LoVo (cell line): ENCODE results near the gene PDE4D.
"Not testable (repeated sequence)": the region's sequence is repeated elsewhere in the genome, so short reads cannot be mapped to it uniquely, and the experiment has no call there.

ENCODE experiments used
- DNase-seq: peaks from one replicate; pipeline ENCODE4 v3.0.0-alpha.2; 2016; ENCODE audit warnings: low spot score

Gene PDE4D

DNA sequence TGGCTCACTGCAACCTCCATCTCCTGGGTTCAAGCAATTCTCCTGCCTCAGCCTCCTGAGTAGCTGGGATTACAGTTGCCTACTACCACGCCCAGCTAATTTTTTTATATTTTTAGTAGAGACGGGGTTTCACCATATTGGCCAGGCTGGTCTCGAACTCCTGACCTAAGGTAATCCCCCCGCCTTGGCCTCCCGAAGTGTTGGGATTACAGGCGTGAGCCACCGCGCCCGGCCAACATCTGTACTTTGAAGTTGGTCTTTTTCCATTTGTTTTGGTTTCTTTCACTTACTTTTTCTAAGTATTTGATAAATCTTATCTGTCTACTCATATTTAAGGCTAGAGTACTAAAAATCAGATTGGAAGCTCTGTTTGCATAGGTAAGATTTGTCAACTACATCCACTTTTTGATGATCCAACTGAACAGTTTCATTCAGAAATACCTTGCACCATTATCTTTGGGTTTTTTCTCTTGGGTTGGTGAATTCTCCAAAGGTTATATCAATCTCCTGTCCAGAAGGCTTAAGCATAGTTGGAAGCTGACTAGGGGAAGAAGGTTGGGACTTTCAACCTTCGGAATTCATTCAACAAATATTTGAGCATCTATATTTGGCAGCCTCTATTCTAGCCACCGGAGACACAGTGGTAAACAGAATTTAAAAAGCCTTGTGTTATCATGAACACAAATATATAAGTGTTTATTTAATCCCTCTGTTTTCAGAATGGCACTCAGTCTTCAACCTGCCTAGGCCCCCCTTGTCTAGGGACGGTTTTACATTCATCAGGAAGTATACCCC is 821.6 kb downstream of the PDE4D start:
- no peak for DNase-seq

DNA sequence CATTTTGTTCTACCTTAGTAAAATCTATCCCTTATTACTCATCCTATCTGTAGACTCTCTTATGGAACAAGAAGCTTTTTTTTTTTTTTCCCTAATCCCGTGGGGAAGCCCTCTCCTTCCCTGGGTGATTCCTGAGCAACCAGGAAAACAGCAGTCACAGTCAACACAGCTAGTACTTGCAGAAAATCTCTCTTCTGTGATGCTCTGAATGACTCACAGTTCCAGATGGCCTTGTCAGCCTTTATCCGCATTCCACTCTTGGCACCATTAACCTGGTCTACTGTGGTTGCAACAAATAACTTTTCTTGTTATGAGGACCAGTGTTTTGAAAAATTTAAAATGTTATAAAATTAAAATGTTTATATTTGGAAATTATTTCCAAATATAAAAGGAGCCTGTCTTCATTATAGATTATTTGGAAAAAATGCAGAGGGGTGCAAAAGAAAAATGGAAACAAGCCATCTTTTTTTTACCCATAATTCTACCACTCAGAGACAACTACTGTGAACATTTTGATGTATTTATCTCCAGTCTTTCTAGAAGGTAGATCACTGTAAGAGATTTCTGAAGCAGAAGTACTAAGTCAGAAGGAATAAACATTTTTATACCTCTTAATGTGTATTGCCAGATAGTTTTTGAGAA is 824.0 kb downstream of the PDE4D start:
- DNase-seq: no peak

DNA sequence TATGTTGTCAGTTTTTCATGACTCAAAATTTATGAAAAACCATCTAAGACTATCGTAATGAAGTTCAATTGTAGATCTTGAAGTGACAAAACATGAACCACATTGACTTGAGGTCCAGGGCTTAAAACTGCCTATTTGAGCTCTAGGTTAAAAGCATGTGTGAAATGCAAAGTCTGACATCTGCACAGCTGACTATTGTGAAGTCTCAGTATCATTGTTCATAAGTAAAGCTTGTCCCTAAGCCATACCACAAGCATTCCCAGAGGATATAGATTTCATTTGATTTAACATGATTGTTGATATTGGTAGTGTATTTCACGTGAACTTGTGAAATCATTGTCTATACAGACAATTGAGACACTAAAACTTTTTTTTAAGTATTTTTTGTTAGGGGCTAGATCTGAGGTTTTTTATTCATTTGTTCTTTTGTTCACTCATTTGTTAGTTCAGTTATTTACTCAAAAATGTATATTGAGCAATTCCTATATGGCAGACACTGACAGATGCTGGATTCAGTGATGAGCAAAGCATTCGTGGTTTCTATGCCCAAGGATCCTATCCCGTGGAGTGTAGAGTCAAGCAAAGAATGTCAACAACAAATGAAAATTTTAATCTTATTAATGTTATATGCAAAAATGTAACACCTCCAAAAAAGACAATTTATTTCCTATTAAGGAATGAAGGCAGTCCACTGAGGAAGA is 825.4 kb downstream of the PDE4D start:
- no peak for DNase-seq

GRCh38 chr5:59066367-59067163 is 827.0 kb downstream of the PDE4D start:
- no peak for DNase-seq

DNA sequence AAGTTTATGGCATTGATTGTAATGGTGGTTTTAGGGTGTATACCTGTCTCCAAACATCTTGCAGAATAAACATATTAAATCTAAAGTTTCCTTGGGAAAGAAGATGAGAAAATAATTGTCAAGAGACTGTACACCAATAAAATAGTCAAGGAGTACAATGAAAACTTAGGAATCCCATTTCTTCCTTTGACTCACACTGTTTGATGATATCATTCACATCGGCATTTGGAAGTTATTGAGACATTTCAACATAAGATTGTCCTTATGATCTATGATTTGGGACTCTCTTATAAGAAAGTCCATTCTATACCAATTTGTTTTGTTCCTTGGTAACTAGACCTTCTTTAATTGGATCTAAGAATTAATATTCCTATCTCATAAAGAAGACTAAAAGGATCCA is 828.0 kb downstream of the PDE4D start:
- no peak for DNase-seq

- DNase-seq: no peak
These were observed 829.2 kb downstream of the PDE4D start for GRCh38 chr5:59064293-59064692.

DNA sequence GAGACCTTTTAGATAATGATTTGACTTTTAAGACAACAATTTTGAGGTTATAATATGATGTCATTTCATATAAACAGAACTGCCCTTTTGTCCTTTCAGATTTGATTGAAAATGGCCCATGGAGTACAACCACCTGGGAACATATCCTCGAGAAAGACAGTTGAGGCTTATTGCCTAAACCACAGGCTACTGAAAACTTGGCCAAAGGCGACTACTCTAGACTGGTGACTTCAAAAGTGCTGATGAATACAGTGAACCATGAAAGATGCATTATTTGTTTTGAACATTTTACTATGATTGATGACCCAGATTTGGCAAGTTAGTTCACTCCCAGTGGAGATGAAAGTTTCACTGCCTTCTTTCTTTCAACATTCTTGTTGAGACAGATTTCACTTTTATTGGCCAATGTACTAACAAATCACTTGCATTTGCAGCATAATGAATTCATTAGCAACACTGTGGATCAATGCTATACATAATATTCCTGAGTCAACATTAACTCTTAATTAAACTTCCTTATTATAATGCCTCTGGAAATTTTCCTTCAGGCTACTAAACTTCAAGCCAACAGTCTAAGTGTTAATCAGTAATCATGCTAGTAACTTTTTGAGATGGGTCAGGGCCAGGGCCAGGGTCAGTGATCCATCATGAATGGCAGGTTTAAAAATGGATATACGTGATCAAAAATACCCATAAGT is 830.4 kb downstream of the PDE4D start:
- DNase-seq: no peak

DNA sequence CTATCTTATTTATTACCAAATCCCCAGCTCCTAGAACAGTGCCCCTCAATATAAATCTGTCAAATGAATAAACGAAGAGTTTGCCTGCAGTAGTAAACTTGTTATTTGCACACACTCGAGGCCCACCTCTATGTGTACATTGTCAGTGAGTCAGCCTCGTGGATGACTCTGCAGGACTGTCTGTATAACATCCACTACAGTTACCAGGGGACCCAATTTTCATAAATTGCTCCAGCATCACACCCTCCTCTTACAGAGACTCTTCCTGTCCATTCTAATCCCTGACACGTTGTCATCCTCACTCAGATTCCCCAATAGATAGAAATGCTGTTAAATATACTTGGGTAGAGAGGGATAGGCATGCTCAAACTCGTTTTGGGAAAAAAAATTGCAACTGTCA is 832.1 kb downstream of the PDE4D start:
- DNase-seq: no peak

DNA sequence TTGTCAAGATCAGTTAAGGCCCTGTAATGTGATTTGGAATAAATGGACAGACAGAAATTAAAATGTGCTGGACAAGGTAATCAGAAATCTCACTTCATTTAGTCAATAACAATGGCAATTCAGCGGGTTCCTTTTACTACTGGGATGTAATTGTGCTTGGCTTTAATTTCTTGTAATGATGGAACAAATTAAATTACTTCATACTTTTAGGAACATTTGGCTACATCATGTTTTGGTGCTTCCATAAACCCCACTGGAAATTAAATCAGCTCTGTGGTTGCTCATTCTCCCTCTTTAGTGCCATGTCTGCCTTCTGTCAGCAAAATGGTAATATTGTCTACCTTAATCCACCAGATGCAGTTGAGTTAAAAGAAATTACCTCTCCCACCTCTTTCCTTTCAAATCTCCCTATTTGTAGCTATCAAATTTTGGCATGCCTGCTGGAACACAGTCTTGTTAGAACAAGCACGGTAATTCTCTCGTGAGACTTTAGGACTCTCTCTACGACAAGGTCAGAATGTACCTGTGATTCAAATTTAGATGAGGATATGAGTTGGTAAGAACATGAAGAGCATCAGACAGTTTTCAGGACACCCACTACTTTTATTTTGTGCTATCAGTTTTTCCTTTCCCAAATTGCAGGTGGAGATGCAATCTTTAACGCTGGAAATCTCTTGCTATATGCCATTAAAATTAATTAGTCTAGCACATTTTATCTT is 834.4 kb downstream of the PDE4D start:
- DNase-seq: no peak

DNA sequence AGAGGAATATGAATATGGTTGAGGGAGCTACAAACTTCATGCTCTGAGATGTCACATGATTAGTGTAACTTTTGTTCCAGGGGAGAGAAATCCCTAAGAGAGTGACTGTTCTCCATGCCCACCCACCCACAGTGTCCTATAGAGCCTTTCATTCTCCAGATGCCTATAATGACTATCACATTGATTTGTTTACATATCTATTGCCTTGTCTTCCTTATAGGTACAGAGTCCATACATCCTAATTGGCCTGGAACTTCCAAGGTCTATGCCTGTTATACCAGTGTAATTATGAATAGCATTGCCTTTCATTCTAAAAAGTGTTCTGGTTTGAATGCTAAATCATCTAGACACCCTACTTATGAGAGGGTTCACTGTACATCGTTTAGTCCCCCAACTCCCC is 835.3 kb downstream of the PDE4D start:
- no peak for DNase-seq

DNA sequence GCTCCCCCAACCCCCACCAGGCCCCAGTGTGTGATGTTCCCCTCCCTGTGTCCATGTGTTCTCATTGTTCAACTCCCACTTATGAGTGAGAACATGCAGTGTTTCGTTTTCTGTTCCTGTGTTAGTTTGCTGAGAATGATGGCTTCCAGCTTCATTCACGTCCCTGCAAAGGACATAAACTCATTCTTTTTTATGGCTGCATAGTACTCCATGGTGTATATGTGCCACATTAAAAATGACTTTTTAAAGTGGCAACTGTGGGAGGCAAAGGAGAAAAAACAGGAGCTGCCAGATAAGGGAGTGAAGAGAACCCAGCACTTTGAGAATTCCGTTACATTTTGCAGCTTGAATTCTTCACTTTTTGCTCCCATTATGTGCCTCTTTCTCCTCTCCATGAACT is 836.9 kb downstream of the PDE4D start:
- not testable (repeated sequence) for DNase-seq

DNA sequence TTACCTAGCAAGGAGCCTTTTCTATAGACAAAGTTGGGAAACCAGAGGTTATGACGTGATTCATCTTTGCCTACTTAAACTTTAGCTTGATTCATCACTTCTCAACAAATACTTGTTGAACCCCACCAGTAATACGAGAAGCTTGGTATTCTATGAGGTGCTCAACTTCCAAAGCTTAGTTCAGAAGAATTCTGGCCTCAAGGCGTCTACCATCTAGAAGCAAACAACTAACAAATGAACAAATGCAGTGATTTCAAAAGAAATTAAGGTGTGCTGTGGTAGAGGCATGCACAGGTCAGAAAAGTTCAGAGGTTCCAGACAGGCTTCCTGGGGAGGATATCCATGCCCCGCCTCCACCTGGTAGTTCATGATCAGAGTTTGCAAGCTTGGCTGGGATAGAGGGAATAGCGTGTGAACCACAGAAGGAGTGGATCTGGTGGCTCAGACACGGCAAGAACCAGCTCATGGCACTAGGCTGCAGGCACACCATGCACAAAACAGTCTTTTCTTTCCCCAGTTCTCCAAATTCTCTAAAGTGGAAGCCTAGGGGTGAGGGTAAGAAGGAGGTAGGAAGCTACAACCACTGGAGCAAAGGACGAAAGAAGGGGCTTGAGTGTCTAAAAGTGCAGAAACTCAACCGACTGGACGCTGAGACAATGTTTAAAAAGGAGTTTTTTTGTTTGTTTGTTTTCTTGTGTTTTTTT is 837.6 kb downstream of the PDE4D start:
- DNase-seq: no peak

- DNase-seq: no peak
These were observed 838.5 kb downstream of the PDE4D start for GRCh38 chr5:59054963-59055528.

DNA sequence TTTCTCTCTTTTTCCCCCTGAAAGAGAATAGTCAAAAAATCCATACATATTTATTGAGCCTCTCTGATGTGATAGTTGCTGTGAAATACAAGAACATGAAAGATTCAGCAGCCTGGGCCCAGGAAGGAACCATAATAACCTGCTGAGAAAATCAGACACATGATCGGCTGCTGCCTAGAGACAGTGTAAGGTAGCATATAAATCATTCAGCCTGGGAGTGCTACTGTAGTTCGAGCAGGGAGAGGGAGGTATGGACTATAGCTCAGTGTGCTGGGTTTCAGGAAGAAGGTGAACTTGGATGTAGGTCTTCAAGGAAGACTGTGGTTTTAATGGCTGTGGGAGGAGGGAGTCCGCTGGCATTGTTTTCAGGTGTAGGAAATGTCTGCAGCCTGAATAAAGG is 841.6 kb downstream of the PDE4D start:
- no peak for DNase-seq

DNA sequence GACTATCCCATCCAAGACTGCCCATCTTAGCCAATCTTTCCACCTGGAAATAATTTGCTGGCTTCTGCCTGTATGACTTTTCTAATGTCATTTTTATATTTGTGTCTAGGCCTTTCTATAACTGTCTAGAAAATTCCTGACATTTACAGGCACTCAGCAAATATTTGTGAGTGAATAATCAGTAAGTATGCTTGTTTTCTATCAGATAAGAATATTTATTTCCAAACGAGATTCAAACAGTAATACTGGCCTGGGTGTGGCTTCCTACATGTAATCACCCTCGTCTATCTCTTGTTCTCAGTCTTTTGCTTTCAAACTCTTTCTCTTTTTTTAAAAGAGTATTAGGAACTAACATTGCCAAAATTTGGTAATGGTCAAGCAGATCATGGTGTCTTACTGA is 844.4 kb downstream of the PDE4D start:
- no peak for DNase-seq

- DNase-seq: peak; percentile 25
These were observed 851.1 kb downstream of the PDE4D start for GRCh38 chr5:59042201-59043055.

DNA sequence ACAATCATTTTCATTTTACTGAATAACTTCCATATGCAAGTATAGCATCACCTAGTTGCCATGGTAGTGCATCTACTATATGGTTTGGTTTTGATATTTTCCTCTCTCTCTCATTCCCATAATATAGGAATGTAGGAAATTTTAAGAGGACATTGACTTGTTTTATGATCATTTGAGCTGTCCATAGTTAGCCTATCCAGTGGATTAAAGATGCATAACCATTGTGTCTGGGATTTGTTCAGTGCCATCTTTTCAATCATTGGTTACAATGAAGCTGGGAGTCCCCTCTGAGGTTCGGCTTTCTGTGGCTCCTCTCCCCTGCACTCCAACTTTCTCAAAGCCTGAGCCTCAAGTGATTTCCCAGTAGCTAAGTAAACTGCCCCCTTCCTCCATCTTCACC is 852.2 kb downstream of the PDE4D start:
- no peak for DNase-seq

GRCh38 chr5:59040804-59041201 is 852.7 kb downstream of the PDE4D start:
- DNase-seq: no peak
